Aorta (tissue), 5 donors: ENCODE measurements around the gene CT47C1. TPM values are rescaled to one million over a fixed set of nuclear protein-coding genes. Genes with fewer than 3 reads are reported as not detected.

Experiments used
- ATAC-seq: fragments of 200-7000 bp; cut with Tn5 transposase; one replicate; pipeline ENCODE4 v1.9.1; 2022; ENCODE audit warnings: moderate library complexity; ENCODE audit not compliant: low FRiP score
- DNase-seq, 2 donors: peaks; one replicate each; pipeline ENCODE4 v3.0.0-alpha.2; 2020
- H3K27ac ChIP-seq, 2 donors: one replicate each; pipeline ENCODE4 v1.5.1; 2013; ENCODE audit warnings: low read length in 2 of 2, mild to moderate bottlenecking in 2 of 2, moderate library complexity in 2 of 2, control low read depth in 1 of 2, inconsistent platforms in 1 of 2, low read depth in 1 of 2
- H3K27me3 ChIP-seq, 2 donors: one replicate each; pipeline ENCODE4 v1.6.1; 2013; ENCODE audit warnings: control low read depth in 1 of 2, low read length in 1 of 2, mild to moderate bottlenecking in 1 of 2, moderate library complexity in 1 of 2; ENCODE audit not compliant: insufficient read depth in 2 of 2, control insufficient read depth in 1 of 2
- H3K36me3 ChIP-seq, 2 donors: one replicate each; pipeline ENCODE4 v1.6.1; 2013; ENCODE audit warnings: control low read depth in 1 of 2, low read length in 1 of 2, mild to moderate bottlenecking in 1 of 2; ENCODE audit not compliant: insufficient read depth in 2 of 2, control insufficient read depth in 1 of 2
- H3K4me1 ChIP-seq, 2 donors: one replicate each; pipeline ENCODE4 v1.6.1; 2013; ENCODE audit warnings: low read length in 2 of 2, control low read depth in 1 of 2, mild to moderate bottlenecking in 1 of 2, moderate library complexity in 1 of 2; ENCODE audit not compliant: insufficient read depth in 2 of 2, control insufficient read depth in 1 of 2
- H3K4me3 ChIP-seq, 2 donors: one replicate each; pipeline ENCODE4 v1.5.1; 2013; ENCODE audit warnings: low read length in 2 of 2, control low read depth in 1 of 2, mild to moderate bottlenecking in 1 of 2
- H3K9me3 ChIP-seq: one replicate; pipeline ENCODE4 v1.6.1; 2013; ENCODE audit warnings: mild to moderate bottlenecking, low read length; ENCODE audit not compliant: control insufficient read depth
- WGBS, 2 donors: extraction: QIAGEN DNeasy Blood & Tissue Kit; methylation state at CpG; one replicate each; pipeline ENCODE4 v1.1.7; 2013; 5-methylcytosine and 5-hydroxymethylcytosine counted together
- intact Hi-C, 2 donors: fragments of 100-400 bp; cut with DNase I; formaldehyde crosslinking; loops; one replicate each; pipeline versions ENCODE4 v1.14.2 to v1.15.0; 2022
- polyA plus RNA-seq, 2 donors: library from polyadenylated mRNA; stranded (reverse); fragments of 200-250 nt; gene quantifications; one replicate each; pipeline ENCODE4 v1.2.3, GENCODE V29; 2013
- total RNA-seq, 2 donors: library from RNA; stranded (reverse); fragmentation: NEBNext Ultra II Directional; extraction: Animal tissue kit (Norgen Biotek cat#: 25700); gene quantifications; one replicate each; pipeline ENCODE4 v1.2.1, GENCODE V29; 2021
- donor health status: healthy with polysubstance abuse.
- donor health status: Bipolar disorder and iron deficiency.
- donor health status: DM: no; HTN: no; CAD: no.
- donor health status: DM: no; HTN: no; CAD: no.
- donor health status: DM: yes; HTN: yes; CAD: no.

Gene CT47C1
- total and polyA plus RNA-seq, 4 donors, result not detected

DNA sequence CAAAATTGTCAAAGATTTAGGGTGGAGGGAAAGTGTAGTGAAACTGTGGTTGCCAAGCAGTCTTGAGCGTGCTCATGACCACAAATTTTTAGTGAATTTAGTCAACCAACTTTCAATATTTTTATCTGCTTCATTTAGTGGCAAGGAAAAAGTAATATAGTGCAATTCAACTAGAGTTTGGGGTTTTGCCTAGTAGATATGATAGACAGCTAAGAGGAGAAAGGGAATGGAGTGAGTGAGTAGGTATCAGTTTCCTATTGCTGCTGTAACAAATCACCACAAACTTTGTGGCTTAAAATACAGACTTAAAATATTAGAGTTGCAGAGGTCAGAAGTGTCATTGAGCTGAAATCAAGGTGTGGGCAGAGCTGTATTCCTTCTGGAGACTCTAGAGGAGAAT, 3.7 kb upstream of the CT47C1 start:
- Histone ChIP-seq H3K4me3 (no peak overlapping the region), H3K36me3 (no peaks in the 10 kb centered on the region), H3K27ac (no peak overlapping the region), H3K9me3 (no peaks in the 10 kb centered on the region), H3K27me3 (no peaks in the 10 kb centered on the region), H3K4me1 (no peaks in the 10 kb centered on the region)
- intact Hi-C loops, result loop anchor here in 1 of 2 donors (5.0 kb wide), 2 partner anchors 62 to 222 kb away; no protein-coding TSS in a partner anchor
- WGBS, 2 donors, result 55 to 96% methylated on average over 1 of the region's 1 CpG
- ATAC-seq (no peak), DNase-seq (no peak)

DNA sequence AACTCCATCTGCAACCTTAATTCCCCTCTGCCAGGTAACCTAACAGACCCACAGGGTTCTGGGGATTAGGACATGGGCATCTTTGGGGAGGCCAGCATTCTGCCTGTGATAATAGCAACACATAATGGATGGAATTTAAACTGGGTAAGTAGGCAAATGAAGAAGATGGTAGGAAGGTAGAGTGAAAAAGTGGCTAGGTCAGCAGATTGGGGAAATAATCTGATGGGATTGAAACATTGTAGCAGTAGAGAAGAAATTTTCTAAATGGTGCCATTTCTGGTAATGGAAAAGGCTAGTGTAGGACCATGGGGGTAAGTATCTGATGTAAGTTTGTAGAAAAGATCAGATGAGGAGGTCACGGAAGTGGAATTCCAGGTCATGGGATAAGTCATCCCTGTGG, 3.0 kb upstream of the CT47C1 start:
- ATAC-seq (no peak), DNase-seq (no peak)
- intact Hi-C loops, result loop anchor here in 1 of 2 donors (5.0 kb wide), 2 partner anchors 62 to 222 kb away; no protein-coding TSS in a partner anchor
- Histone ChIP-seq H3K4me3 (no peak overlapping the region), H3K36me3 (no peaks in the 10 kb centered on the region), H3K9me3 (no peaks in the 10 kb centered on the region), H3K4me1 (no peaks in the 10 kb centered on the region), H3K27me3 (no peaks in the 10 kb centered on the region), H3K27ac (no peak overlapping the region)
- 95 to 96% methylated on average over 1 of the region's 1 CpG for WGBS, 2 donors

DNA sequence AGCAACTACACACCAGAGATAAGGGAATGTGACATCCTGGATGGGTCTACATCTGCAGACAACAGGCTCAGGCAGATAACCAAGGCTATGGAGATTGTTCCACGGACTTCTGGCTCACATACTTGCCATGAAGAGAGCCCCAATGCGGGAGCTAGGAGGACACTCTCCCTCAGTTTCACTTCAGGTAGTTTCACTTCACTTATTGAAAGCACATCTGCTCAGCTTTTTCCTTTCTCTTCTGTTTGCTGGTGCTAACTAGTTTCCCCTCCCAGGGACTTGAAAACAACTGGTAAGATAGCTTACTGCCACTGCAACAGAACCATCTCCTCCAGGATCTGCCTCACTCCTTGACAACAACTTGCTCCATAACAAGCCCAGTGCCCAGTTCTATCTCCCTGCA, 1.4 kb upstream of the CT47C1 start:
- Histone ChIP-seq H3K36me3 (no peaks in the 10 kb centered on the region), H3K27ac (no peak overlapping the region), H3K9me3 (no peaks in the 10 kb centered on the region), H3K27me3 (no peaks in the 10 kb centered on the region), H3K4me1 (no peaks in the 10 kb centered on the region), H3K4me3 (no peak overlapping the region)
- ATAC-seq (no peak), DNase-seq (no peak)
- WGBS, 2 donors, result 60 to 83% methylated on average over 2 of the region's 2 CpGs
- intact Hi-C loops, result no loop called here

DNA sequence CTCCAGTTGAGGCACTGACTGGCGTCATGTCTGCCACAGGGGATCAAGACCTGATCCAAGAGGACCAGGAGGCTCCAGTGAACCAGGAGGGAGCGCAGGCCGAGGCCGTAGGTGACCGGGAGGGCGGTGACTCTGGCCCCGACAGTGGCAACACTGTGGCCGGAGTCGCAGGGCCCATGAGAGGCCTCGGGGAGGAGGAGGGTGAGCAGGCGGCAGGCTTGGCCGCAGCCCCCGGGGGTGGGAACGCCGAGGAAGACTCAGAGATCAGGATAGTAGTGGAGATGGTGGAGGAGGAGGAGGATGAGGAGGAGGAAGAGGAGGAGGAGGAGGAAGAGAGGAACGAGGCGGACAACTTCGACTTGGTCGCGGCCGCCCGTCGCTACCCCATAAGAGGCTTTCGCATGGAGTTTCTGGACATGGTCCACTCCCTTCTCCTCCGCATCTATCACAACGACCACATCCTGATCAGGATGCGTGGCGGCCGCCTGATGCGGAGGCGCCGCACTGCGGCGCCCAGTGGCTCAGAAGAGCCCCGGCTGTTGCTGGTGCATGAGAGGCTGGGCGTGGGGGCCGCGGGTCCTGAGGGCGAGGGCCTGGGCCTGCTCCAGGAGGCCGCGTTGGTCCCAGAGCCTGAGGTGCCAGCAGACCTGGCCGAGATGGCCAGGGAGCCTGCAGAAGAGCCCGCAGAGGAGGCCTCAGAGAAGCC, 560 bp downstream of the CT47C1 start:
- Histone ChIP-seq H3K27ac (no peak overlapping the region), H3K9me3 (no peaks in the 10 kb centered on the region), H3K4me3 (no peak overlapping the region), H3K27me3 (no peaks in the 10 kb centered on the region), H3K36me3 (no peaks in the 10 kb centered on the region), H3K4me1 (no peaks in the 10 kb centered on the region)
- WGBS, 2 donors, result 92 to 97% methylated on average over 38 to 43 of the region's 43 CpGs
- DNase-seq, result no peak
- no peak for ATAC-seq
- intact Hi-C loops, result no loop called here

DNA sequence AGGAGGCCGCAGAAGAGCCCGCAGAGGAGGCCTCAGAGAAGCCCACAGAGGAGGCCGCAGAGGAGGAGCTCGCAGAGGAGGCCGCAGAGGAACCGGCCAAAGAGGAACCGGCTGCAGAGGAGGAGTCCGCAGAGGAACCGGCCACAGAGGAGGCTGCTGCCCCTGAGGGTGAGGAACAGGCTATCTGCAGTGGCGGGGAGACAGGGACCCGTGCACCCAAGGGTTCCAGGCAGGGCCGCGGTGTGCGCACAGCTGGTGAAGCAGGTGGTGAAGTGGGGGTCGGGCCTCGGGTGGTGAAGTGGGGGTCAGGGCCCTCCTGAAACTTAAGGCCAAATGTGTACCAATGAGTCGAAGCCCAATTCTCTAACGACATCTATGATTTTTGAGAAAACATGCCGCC, 1.1 kb downstream of the CT47C1 start:
- Histone ChIP-seq H3K36me3 (no peaks in the 10 kb centered on the region), H3K27me3 (no peaks in the 10 kb centered on the region), H3K27ac (no peak overlapping the region), H3K4me3 (no peak overlapping the region), H3K4me1 (no peaks in the 10 kb centered on the region), H3K9me3 (no peaks in the 10 kb centered on the region)
- WGBS, 2 donors, result 90 to 95% methylated on average over 19 of the region's 19 CpGs
- DNase-seq (no peak), ATAC-seq (no peak)
- intact Hi-C loops, result no loop called here

DNA sequence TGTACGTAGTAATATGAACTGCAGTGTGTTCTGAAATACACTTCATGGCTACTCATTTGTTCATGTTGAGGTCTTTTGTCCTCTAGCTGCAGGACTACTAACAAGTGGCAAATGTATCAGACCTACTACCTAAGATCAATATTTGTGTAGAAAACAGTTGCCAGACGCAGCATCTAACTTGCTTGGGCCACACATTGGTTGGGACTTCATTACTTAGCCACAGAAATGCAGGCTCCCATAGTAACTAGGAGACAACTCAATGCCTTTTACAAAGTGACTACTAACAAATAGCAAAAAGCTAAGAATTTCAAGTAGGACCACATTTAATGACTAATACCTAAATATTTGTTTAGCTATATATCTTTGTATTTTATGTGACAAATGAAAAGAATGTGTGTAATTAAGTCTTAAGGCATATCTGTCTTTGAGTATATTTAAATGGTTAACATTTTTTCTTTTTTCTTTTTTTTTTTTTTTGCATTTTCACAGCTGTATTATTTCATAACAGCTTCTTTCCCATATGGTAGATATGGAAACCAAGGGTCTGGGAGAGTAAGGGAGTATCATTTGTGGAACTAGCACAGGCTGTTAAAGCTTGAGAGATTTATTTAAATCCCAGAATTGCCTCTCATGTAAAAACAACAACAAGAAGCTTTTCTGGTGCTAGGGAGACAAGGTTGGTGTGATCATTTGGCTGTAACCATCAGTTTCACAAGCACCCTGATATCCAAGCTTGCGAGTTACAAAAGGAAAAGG, 2.7 kb downstream of the CT47C1 start:
- 73 to 87% methylated on average over 3 of the region's 3 CpGs for WGBS, 2 donors

DNA sequence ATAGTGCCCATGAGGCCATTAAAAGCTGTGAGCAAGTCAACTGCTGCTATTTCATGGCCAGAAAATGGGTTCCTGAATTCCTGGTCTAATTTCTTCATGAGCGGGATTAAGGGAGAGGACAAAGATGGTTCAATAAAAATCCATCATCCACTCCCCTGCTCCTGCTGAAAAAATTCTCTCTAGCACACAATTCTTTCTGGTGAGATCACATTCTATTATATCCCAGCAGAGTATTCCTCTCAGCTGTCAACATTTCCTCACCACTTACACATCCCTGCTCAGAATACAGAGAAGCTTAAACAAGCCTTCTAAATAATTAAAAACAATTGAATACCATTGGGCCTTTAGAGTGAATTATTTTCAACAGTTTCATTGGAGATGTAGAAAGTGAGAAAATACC, 9.5 kb downstream of the CT47C1 start:
- Histone ChIP-seq H3K4me3 (no peak overlapping the region), H3K27ac (no peak overlapping the region), H3K9me3 (no peaks in the 10 kb centered on the region), H3K27me3 (no peaks in the 10 kb centered on the region), H3K36me3 (no peaks in the 10 kb centered on the region), H3K4me1 (no peaks in the 10 kb centered on the region)
- DNase-seq (no peak), ATAC-seq (no peak)
- intact Hi-C loops, result no loop called here
- 47 to 87% methylated on average over 1 of the region's 1 CpG for WGBS, 2 donors

More for the DNA sequence above, 2.7 kb downstream of the CT47C1 start:
- no peak overlapping the region for H3K27ac ChIP-seq
- H3K9me3 ChIP-seq, result no peaks in the 10 kb centered on the region
- H3K4me3 ChIP-seq, result no peak overlapping the region
- H3K4me1 ChIP-seq, result no peaks in the 10 kb centered on the region
- no peaks in the 10 kb centered on the region for H3K27me3 ChIP-seq
- no peaks in the 10 kb centered on the region for H3K36me3 ChIP-seq
- DNase-seq, result no peak
- intact Hi-C loops, result no loop called here
- no peak for ATAC-seq

DNA sequence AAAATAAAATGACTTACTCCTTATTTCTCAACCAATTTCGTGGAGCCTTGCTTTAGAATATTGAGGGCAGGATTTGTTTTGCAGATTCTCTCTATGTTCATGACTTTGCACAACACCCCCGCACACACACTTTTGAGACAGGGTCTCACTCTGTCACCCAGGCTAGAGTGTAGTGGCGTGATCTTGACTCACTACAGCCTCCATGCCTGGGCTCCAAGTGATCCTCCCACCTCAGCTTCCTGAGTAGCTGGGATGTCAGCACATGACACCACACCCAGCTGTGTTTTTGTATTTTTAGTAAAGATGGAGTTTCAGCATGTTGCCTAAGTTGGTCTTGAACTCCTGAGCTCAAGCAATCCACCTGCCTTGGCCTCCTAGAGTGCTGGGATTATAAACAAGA, 12.0 kb downstream of the CT47C1 start:
- 72 to 93% methylated on average over 3 of the region's 3 CpGs for WGBS, 2 donors

DNA sequence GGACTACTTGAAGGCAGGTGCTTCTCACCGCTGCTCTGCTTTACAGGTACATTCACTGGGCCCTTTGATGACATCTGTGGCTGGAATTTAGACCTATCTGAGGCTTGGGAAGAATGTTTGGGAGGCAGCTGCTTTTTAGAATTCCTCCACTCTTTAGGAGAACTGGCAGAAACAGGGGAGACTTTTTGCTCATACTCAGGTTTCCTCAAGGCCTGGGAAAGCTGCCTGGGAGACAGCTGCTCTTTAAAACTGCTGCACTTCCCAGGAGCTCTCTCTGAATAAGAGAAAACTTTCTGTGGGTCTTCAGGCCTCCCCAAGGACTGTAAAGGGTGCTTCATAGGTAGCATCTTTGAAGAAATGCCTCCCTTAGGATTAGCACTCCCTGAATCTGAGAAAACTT, 14.3 kb downstream of the CT47C1 start:
- H3K27ac ChIP-seq, result no peak overlapping the region
- DNase-seq (no peak), ATAC-seq (no peak)
- whole genome bisulfite sequencing, 2 donors, result 75 to 93% methylated on average over 1 of the region's 1 CpG
- H3K27me3 ChIP-seq, result no peaks in the 10 kb centered on the region
- H3K4me1 ChIP-seq, result no peaks in the 10 kb centered on the region
- intact Hi-C loops, result no loop called here
- H3K36me3 ChIP-seq, result no peaks in the 10 kb centered on the region
- H3K4me3 ChIP-seq, result no peak overlapping the region
- no peaks in the 10 kb centered on the region for H3K9me3 ChIP-seq

More for the DNA sequence above, 12.0 kb downstream of the CT47C1 start:
- H3K27ac ChIP-seq, result no peak overlapping the region
- no peaks in the 10 kb centered on the region for H3K27me3 ChIP-seq
- DNase-seq (no peak), ATAC-seq (no peak)
- intact Hi-C loops, result no loop called here
- H3K4me3 ChIP-seq, result no peak overlapping the region
- H3K36me3 ChIP-seq, result no peaks in the 10 kb centered on the region
- no peaks in the 10 kb centered on the region for H3K9me3 ChIP-seq
- no peaks in the 10 kb centered on the region for H3K4me1 ChIP-seq
